ENCODE data around the gene HMCN1.
A peak's percentile ranks its signal among the peaks of the same experiment; 100 is the strongest.
"Not testable (repeated sequence)": the region's sequence is repeated elsewhere in the genome, so short reads cannot be mapped to it uniquely, and the experiment has no call there.

The HMCN1 gene

DNA sequence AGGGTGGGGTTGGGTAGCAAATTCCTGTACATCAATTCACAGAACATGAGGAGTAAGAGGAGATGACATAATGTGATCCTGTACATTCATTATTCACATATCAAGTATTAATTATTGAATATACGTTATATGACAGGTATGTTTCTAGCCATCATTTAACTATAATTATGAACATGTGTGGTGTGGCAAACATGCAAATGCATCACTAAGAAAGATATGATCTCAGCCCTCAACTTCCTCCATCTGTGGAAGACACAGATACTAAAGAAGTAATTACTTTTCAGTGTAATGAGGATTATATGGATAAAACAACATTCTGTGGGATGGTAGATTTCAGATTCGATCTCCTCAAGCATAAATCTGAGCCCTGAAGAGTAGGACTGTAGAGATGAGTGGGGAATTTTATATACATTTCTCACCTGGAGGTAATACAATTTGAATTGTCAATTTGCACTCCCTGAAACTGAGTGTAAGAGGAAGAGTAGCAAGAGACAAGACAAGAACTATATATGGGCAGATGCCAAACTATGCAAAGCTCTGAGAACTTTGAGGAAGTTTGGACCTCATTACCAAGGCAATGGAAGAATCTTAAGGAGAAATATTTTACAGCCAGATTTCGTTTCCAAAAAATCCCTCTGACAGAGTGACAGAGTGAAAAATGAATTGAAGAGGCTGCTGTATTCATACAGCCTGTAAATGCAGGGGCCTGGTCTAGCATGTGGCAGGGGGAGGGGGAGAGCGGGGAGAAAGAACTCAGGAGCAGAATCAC is 365.3 kb downstream of the HMCN1 start:
- no peak for FAIRE-seq

- FAIRE-seq, result peak; percentile 26
Measured at GRCh38 chr1:186102107-186102506, 367.9 kb downstream of the HMCN1 start.

DNA sequence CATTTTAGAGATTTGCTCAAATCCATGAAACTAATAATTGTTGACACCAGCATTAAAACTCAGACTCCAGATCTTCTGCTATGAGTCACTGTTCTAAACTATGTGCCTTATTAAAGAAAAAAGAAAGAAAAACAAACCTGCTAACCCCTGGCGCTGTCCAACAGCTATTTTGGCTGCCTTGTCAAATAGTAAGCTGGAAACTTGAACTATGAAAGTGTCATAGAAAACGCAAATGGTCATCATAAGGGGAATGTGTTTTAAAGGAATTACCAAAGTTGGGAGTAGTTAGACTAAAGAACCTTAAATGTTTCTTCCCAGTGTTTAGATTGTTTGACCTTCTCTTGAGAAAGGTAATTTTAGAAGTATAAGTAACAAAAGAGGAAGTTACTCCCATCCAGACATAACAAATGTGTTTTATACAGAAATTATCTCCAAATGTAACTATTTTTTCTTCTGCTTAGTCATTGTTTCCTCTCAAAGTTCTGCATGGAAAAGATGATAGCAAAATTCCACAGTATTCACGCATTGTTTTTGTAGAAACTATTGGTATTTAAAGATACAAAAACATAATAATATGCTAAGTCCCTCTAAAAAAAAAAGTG is 368.5 kb downstream of the HMCN1 start:
- FAIRE-seq, result no peak

- no peak for FAIRE-seq
Measured at GRCh38 chr1:186104459-186104858, 370.3 kb downstream of the HMCN1 start.

DNA sequence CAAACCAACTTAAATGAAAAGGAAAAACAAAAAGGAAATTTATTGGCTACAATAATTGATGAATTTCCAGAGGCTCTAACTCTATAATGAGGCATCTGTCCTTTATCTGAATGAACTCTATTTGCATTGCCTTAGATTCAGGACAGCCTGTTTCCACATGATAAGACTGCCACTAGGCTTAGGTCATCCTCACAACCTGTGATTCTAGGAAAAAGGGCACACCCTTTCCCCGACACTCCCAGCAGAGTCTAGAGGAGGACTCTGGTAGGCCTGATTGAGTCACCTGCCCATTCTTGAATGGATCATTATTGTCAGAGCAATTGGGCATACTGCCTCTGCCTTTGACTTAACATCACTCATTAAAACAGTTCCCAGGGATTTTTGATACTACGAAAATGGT is 378.1 kb downstream of the HMCN1 start:
- FAIRE-seq, result no peak

- no peak for FAIRE-seq
Measured at GRCh38 chr1:186113461-186113860, 379.3 kb downstream of the HMCN1 start.

- FAIRE-seq, result no peak
Measured at GRCh38 chr1:186118724-186119123, 384.5 kb downstream of the HMCN1 start.

DNA sequence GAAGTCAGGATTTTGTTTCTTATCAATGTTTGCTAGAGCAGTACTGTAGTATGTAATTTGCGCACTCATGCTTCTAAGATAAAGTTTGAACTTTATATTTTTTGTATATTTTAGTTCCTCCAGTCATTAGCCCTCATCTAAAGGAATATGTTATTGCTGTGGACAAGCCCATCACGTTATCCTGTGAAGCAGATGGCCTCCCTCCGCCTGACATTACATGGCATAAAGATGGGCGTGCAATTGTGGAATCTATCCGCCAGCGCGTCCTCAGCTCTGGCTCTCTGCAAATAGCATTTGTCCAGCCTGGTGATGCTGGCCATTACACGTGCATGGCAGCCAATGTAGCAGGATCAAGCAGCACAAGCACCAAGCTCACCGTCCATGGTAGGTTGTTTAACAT is 388.6 kb downstream of the HMCN1 start:
- no peak for FAIRE-seq

DNA sequence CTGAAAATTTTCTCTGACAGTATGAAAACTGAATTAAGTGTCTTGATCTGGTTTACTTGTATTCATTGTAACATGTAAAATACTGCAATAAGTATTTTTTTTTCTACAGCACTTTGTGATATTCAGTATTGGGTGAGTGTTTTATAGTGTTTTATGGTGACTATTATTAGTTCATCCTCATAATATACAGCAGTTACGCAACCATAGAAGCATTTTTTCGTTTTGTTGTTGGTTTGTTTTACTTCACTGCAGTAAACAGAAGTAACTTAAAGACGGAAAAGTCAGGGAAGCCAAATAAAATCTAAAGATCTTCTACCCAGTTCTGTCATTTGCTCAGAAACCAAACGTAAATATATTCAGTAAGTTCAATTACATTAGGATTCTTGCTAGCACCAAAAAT is 390.8 kb downstream of the HMCN1 start:
- no peak for FAIRE-seq

- FAIRE-seq, result peak; percentile 55
Measured at GRCh38 chr1:186125511-186125910, 391.3 kb downstream of the HMCN1 start.

- FAIRE-seq, result no peak
Measured at GRCh38 chr1:186129758-186130157, 395.6 kb downstream of the HMCN1 start.

- FAIRE-seq, result peak; percentile 54
Measured at GRCh38 chr1:186139115-186139514, 404.9 kb downstream of the HMCN1 start.

- FAIRE-seq, result no peak
Measured at GRCh38 chr1:186139701-186140100, 405.5 kb downstream of the HMCN1 start.

DNA sequence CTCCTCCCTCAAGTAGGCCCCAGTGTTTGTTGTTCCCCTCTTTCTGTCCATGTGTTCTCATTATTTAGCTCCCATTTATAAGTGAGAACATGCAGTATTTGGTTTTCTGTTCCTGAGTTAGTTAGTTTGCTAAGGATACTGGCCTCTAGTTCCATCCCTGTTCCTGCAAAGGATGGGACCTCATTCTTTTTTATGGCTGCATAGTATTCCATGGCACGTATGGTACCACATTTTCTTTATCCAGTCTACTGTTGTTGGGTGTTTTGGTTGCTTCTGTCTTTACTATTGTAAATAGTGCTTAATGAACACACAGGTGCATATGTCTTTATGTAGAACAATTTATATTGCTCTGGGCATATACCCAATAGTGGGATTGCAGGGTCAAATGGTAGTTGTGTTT is 408.0 kb downstream of the HMCN1 start:
- FAIRE-seq, result no peak

GRCh38 chr1:186142916-186143315 is 408.7 kb downstream of the HMCN1 start:
- no peak for FAIRE-seq

- no peak for FAIRE-seq
Measured at GRCh38 chr1:186143481-186143880, 409.3 kb downstream of the HMCN1 start.

GRCh38 chr1:186144505-186144904 is 410.3 kb downstream of the HMCN1 start:
- no peak for FAIRE-seq

- FAIRE-seq, result no peak
Measured at GRCh38 chr1:186146974-186147373, 412.8 kb downstream of the HMCN1 start.

- no peak for FAIRE-seq
Measured at GRCh38 chr1:186149591-186149990, 415.4 kb downstream of the HMCN1 start.

GRCh38 chr1:186152227-186152619 is 418.0 kb downstream of the HMCN1 start:
- FAIRE-seq, result no peak

DNA sequence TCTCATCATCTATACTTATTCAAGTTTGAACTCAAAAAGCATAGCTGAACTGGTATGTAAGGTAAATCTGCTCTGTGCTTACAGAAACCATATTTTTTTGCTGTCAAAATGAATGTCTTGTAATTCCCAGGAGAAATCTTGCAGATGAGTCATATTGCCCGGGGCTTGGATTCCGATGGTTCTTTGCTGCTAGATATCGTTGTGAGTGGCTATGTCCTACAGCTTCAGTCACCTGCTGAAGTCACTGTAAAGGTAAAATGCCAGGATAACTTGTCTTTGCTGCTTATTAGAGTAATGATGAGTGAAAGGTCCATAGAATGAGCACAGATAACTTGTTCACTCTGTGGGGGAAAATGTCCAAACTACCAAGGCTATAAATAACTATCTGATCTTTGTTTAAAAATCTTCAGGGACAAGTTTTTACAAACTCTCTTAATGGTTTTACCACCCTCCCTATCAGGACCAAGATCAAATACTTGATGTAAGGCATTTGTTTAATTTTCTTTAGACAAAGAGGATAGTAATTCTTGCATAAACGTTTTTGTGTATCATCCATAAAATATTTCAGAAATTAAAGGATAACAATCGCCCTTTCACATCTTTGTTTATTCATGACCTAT is 418.5 kb downstream of the HMCN1 start:
- FAIRE-seq, result no peak

DNA sequence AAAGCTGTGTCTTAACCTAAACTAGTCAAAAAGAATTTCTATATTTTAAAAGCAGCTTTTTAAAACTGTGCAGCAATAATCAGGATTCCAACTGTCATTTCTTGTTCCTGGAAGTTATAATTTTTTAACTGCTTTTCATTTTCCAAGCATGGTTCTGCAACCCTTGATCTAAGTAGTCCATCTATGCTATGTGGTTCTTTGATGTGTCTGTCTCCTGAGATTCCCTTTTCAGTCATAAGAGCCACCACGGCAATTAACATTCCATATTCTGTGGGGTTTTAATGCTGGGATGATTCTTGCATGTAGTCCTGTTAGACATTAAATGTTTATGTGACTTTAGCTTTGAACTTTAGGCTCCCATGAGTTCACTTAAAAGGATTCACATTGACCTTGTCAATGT is 420.5 kb downstream of the HMCN1 start:
- peak; percentile 66 for FAIRE-seq

GRCh38 chr1:186155594-186155993 is 421.4 kb downstream of the HMCN1 start:
- FAIRE-seq, result peak; percentile 91

GRCh38 chr1:186162895-186163294 is 428.7 kb downstream of the HMCN1 start:
- FAIRE-seq, result not testable (repeated sequence)

All from TTC549 (cell line).